Glomerular visceral epithelial cell (primary cell): ENCODE results near the gene TIFAB.

Source experiments
- DNase-seq: peaks from one replicate; pipeline ENCODE4 v3.0.0-alpha.2; 2016; ENCODE audit errors: extremely low spot score

The TIFAB gene

DNA sequence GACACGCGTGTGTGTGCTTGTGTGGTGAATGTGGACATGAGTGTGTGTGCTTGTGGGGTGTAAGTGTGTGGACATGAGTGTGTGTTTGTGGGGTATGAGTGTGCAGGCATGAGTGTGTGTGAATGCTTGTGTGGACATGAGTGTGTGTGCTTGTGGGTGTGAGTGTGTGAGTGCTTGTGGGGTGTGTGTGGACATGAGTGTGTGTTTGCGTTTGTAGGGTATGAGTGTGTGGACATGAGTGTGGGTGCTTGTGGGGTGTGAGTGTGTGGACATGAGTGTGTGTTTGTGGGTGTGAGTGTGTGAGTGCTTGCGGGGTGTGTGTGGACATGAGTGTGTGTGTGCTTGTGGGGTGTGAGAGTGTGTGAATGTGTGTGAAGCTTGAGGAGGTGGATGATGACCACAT is 29.8 kb upstream of the TIFAB start:
- DNase-seq = no peak

DNA sequence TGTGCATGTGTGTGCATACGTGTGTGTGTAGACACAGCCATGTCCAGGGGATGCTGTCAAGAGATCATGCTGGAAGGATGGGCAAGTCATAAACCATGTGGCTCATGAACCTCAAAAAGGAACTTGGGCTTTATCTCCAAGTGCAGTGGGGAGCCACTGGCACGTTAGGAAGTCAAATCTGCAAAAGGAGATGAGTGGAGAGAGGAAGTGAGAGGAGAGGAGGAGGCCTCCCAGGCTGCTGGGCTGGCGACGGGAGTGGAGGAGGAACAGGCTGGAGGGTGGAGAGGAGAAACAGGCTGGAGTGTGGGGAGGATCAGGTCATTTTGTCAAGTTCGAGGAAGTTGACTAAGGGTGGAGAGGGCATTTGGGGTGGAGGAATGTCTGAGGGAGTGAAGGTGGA is 29.2 kb upstream of the TIFAB start:
- DNase-seq = no peak

DNA sequence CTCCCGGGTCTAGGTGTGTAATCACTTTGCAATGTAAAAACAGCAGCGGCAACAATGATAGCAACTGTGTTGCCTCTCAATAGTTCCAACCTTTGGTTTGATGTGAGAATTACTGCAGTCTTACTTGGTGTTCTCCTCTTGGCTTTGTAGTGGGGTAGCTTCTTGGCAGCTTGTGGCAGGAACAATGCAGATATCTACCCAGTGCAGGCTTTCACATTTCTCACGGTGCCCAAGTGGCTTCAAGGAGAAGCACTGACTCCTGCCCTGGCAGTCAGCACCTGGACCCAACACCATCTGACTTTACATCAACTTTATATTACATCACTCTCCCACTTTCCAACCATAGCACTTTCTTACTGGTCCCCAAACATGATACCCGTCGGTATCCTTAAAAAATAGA is 28.4 kb upstream of the TIFAB start:
- no peak for DNase-seq

DNA sequence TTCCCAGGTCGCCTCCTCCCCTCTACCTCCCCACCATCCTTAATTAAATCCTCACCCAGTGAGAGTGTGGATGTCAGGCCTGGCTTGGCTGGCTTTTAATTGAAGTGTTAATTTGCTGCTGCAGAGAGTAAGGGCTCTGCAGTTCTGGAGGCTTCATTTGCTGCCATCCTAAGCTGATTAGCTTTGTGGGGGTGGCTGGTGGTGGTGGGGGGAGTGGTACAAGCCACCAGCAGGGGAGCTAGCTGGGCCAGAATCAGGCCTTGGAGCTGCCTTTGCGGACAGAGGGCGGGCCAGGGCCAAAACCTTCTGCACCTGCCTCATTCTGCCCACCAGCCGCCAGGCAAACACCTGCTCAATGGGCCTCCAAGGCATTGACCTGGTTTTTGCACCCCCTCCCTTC is 26.8 kb upstream of the TIFAB start:
- no peak for DNase-seq

DNA sequence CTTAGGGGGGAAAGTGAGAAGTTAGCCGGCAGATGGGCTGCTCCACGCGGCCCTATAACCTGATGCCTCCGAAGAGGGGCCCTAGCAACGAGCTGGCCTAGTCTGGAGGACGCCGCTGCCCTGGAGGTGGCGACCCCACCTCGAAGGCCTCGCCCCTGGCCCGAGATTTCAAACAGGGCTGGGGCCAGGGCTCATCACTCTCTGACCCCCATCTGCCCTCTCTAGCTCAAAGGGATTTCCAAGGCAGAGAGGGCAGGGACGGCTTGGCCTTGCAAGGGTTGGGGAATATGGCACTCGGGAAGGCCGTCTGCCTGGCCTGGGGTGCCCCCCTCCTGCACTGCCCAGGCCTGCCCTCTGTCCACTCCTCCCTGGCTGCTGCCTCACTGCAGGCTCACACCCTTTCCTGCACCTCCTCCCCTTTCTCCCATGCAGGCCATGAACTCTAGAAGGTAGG is 25.5 kb upstream of the TIFAB start:
- no peak for DNase-seq

DNA sequence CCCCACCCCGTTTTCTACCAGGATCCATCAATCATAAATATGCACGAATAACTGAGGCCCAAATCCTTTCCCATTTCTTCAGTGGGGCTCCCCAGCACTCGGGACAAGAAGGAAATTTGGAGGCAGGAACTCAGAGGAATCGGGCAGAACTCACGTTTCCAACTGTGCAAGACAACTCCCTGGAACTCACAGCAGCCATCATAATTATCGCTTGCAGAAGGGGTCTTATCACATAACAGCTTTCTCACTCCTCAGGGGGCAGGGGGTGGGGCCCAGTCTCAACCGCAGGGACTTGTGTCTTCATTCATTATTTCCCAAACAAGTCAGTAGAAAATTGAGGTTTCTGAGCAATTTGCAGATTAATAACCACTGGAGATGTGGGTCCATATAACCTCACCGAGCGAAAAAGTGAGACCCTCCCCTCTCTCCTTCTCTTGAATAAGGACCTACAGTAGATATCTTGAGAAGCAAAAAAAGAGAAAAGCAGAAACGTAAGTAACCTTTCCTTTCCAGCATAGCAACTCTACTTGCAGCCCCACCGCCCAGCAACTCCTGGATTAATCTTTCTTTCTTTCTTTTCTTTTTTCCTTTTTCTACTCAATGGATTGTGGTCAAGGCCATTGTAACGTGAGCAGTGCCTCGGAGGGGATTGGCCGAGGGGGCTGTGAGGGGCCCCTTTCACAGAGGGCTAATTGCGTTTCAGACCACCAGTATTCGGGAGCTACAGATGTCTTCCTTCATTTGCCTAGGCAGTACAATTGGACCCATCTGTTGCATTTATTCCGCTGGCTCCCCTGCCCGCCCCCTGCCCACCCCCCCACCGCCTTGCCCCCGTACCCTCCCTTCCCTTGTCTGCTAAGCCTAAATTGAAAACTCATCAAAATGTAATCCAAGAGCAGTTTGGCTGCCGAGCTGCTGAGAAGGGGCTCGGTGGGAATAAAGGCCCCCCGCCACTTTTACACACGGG is 24.7 kb upstream of the TIFAB start:
- no peak for DNase-seq

DNA sequence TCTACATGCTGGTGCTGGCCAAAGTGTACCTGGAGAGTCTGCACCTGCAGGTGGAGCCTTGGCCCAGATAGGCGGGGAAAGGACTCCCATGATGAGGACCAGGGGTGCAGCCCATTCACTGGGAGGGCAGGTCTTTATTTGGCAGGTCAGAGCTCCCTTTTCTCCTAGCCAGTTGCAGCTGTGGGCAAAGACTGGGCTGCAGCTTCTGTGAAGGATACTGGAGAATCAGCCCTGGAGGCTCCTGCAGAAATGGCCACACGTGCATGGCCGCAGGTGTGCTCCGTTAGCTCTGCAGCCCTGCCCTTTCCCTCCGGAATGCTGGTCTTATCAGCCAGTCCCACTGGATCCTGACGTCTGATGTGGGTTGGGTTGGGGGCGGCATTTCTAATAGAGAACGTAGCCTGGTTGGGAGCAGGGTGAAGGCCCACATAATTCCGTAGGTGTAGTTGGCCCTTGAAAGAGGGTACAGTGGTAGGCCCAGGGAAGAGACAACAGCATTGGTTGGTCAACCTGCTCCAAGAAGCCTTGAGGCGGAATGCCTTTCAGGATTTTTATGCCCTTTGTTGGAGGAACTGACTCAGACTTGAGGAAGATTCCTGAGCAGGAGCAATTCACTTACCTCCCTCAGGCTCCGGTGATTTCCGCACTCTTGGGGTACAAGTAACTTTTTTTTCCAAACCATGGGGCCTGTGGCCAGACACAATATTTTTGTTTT is 22.0 kb upstream of the TIFAB start:
- DNase-seq = no peak

DNA sequence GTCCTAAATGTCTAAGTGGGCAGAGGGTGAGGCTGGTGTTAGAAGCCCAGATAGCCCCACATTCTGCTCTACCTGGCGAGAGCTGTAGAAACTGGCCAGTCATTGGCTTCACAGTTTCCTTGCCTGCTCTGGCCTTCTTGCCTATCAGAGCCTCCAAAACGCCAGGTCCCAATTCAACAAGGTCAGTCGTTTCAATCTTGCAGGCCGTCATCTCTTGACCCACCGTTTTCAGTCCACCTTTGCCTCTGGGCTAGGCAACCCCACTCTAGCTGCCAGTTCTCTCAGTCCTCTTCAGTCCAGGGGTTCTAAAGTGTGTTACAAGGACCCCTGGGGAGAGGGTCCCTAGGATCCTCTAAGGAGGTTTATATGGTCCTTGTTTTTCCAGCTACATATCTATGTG is 20.0 kb upstream of the TIFAB start:
- no peak for DNase-seq

DNA sequence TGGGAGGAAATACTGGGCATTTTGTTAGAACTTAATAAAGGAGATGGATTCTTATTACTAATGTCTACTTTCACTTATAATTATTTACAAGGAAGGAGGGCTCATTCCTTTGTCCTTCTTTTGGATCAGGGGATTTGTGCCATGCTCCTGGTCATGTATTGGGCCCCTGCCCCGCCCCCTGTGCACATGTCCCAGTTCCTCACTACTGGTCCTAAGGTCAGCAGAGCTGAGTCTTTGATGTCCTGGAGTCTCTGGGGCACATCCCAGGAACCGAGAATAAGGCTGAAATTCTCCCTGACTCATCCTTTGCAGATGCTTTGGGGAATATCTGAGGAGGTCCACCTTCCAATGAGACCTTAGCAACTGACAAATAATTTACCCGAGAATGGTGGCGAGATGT is 19.6 kb upstream of the TIFAB start:
- DNase-seq = no peak

DNA sequence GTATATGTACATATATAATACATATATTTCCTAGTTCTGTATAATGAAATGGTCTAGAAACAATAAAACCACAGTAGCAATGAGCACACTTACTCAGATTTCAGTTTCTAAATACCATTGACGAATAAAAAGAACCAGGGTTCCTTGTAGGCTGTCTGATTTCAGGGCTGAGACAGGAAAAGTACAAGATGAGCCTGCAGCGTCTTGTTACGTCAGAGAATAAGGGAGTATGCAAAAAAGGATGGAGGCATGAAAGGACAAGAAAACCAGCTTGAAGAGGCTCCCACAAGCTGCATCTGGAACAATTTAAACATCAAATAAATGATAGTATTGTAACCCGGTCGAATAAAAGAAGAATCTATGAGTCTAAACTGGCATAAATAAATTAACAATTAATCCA is 17.8 kb upstream of the TIFAB start:
- no peak for DNase-seq

DNA sequence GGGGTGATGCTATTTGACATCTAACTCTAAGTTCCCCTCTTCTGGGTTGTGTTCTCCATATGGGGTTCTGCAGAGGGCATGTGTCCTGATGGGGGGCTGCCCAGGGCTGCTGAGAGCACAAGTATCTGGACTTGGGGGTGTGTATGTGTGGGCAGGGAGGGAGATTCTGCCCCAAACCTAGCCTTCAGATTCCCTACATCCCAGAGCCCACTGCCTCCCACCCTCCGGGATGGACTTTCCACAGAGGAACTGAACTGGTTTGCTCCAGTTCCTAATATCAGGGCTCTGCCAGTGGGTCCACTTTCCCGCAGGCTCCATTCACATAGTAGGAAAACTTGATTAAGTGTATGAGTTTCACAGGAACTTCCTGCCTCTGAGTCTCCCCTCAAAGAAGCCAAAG is 16.4 kb upstream of the TIFAB start:
- no peak for DNase-seq

DNA sequence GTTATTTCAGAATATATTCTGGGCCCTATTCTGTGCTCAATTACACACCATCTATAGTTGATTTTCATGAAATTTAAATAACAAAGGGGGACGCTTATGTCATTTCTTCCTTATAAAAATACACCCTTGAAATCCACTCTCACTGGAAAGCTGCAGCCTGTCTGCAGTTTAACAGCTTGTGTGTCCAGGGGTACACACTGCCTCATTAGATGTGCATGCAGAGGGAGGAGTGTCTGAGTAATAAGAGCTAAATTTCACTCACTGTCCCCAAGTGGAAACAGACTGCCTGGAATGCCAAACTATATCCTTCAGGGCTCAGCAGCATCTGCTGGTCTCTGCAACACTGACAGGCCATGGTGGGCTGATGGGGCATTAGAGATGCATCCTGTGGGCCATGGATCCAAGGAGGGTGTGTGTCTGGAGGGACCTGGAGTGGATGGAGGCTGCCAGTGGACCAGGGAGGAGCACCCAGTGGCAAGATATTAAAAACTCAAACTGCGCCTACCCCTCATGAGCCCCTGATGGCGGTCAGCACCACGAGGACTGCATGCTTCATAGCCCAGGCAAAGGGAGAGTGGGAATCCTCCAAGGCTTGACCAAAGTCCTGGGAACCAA is 15.8 kb upstream of the TIFAB start:
- no peak for DNase-seq

DNA sequence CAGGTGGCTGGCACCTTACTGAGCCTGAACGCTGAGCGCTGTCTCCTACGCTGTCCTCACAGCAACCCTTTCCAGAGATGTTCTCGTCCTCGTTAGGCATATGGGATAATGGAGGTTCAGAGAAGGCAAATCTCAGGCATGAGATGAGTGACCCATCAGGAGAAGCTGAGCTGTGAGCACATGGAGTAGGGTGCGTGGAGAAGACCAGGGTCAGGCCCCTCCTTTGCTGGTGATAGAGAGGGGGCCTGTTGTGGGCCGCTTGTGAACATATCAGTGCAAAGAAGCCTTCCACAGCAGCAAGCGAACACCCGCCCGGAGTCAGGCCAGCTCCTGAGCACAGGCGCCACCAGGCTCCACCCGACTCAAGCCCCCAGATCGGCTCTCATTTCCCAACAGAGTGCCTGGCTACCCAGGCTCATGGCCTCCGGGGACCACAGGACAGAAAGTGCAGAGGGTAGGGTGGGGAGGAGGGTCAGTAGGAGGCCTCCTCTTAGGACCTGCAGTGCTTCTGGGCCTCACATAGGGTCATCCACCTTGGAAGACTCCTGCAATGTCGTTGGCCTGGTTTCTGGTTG is 15.0 kb upstream of the TIFAB start:
- DNase-seq = no peak

DNA sequence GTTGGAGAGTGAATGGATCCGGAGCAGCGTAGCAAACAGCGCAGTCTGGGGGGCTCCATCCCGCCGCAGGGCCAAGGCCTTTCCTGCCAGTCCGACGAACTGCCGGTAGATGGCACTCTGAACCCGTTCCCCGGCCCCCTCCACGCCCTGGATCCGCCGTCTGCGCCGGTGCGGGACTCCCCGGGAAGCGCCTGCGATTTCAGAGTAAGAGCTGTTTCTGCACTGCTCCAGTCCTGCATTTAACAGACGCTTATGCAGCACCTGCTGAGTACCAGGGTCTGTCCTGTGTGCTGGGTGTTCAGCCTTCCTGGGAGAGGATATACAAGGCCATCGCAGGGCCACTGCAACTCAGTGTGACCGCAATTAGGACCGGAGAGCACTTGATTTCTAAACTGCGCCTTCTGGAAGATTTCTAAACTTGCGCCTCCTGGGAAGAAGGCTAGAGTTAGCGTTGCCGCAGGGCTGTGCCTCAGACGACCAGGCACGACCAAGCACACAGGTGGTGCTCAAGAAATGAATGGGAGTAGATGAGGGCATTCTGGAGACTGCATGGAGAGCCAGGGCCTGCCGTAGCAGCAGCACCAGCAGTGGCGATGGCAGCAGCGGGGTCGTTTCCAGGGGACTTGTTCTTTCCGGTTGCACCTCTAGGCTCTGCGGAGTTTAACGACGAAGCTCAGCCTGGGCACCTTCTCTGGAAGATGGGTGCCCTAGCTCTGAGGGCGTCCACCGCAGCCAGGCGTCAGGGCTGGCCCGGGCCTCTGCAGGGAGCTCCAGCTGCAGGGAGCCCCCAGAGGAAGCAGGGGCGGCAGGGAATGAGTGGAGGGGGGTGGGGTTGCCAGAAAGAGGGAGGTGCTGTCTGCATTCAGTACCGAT is 14.3 kb upstream of the TIFAB start:
- DNase-seq = peak; percentile 73

DNA sequence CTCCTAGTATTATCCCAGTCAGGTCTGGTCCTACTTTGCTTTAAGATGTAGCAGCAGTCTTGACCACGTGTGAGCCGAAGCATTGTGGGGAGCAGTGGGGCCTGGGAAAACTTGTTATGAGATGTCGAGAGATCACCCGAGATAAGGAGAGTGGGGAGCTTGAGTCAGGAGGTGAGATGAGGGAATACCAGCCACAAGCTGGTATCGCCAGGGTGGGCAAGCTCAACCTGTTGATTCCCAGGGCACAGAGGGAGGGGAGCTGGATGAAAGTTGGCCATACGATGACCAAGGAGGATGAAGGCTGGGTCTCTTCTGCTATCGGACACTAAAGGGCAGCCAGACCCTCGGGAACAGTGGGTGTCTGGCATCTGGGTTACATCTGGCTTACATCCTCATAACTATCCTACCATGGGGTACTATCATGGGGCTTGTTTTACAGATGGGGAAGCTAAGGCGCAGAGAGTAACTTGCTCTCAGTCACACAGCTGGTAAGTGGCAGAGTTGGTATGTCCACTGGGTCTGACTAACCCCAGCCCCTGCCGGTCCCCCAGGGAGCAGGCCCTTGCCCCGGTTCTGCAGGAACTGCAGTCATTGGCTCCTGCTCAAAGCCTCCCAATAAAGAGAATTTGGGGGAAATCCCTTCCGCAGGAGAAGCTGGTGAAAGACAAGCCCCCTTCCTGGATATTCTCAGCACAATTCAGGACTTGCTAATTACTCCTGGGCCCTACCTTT is 13.4 kb upstream of the TIFAB start:
- DNase-seq = no peak

DNA sequence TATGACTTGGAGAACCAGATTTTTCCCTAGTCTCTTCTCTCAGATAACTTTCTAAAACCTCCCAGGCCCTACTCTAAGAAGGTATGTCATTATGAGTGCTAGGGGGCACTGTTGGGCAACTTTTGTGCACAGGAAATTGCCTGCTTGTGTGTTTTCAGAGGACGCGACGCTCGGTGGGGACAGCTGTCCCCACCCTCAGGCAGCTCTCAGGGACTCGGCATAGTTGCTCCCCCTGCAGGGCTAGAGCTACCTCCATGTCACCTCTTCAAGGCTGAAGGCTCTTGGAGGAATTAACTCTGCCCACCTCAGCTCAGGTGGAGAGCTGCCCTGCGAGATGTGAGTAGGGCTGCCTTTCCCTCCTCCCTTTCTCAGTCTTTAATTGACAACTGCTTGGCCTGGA is 10.2 kb upstream of the TIFAB start:
- peak; percentile 22 for DNase-seq

DNA sequence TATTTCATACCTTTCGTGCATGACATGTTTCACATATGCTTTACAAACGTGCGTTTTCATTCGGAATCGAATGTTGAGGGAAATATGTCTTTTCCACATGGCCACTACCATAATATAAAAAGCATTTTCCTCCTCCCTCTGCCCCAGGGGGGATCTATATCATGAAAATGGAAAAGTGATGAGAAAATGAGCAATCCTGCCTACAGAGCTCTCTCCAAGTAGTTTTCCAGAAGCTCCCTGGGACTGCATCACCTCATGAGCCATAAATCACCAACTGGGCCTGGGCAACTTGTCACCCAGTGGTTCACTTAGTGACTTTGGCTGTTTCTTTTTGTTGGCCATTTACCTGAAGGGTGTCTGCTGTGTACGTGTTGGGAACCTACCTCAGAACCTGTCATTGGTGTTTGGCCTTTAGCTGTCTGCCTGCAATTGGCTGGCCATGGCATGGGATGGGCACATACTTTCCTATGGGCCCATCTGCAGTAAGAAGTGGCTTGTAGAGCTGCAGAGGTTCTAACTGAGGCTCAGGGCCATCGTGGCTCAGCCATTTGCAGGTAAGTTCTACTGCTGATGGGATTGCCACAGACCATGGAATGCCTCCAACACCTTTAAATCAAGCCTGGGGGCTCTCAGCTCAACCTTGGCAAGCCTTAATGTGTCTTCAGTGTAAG is 9.5 kb upstream of the TIFAB start:
- no peak for DNase-seq

DNA sequence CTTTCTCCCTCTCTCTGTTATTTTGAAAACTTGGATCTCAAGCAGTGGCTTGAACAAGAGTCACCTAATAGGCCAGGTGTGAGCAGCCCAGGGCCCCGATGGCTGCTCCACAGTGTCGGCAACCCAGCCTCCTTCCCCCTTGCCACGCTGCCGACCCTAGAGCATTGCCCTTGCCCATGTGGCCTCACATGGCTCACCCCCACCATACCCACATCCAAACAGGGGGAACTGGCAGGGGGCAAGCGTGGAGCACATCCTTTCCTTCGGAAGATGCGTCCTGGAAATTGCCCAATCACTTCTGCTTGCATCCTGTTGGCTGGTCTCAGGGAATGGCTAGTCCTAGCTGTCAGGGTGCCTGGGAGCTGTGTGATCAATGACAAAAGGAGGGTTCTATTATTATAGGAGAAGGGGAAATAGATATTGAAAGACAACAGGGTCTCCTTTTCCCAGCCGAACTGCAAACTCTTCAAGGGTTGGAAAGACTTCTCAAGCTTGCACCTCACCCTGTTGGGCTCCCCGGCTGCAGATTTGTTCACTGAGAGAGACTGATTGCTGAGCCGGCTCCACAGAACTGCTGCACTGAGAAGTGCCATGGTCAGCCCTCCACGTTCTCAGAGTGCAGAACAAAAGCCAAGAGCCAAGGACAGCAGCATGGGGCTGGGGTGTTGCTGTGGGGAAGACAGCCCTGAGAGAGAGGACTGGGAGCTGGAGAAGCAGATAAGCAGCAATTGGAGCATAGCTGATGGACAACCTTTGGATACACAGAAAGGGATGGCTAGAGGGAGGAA is 8.3 kb upstream of the TIFAB start:
- DNase-seq = no peak

DNA sequence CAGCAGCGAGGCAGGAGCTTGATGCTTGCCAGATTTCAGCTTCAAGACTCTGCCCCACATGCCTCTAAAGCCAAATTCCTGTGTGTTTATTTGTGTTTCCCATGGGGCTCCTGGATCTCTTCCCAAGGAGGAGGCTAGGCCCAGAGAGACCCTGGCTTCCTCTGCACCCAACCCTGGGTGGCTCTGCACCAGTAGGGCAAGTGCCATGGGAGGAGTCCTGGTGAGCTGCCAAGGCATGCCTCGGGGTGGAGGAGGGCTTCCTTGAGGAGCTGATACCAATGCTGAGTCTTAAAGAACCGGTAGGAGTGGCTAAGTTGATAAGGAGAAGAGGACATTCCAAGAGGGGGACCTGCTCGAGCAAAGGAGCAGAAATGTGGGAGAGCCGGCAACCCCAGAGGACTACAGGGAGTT is 6.8 kb upstream of the TIFAB start:
- DNase-seq = no peak
